ENCODE data around the gene HIVEP3. TPM values are rescaled to one million over a fixed set of nuclear protein-coding genes. Genes with fewer than 3 reads are reported as not detected.

HIVEP3 gene
- total and polyA plus RNA-seq, 4 donors: 7.0 to 14.7 (median 8.8) TPM

DNA sequence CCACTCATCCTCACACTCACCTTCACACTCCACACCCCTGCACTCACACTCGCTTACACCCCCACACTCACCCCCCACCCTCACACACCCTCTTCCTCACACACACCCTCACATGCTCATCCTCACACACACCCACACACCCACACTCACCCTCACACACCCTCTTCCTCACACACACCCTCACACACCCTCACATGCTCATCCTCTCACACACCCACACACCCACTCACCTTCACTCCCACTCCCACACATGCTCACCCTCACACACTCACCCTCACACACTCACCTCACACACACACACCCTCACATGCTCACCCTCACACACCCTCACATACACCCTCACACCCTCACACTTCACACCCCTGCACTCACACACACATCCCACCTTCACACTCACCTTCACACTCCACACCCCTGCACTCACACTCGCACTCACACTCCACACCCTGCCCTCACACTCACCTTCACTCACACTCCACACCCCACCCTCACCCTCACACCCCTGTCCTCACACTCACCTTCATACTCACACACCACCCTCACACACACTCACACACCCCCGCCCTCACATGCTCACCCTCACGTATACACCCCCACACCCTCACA lies 391.7 kb downstream of the HIVEP3 start:
- Histone ChIP-seq H3K4me3 (no peak overlapping the region), H3K27ac (ENCODE audit: low read depth in 1 of 2, low read length in 1 of 2) (no peak overlapping the region), H3K36me3 (ENCODE audit: control insufficient read depth in 4 of 4, insufficient read depth in 4 of 4, low read length in 4 of 4) (no peaks in the 10 kb centered on the region), H3K27me3 (ENCODE audit: control insufficient read depth in 3 of 3, insufficient read depth in 3 of 3, low read length in 2 of 3) (no peaks in the 10 kb centered on the region), H3K9ac (ENCODE audit: insufficient read depth in 1 of 2, low read length in 2 of 2) (no peak overlapping the region), H3K9me3 (ENCODE audit: control insufficient read depth in 4 of 4, insufficient read depth in 3 of 4, low read length in 3 of 4) (no peaks in the 10 kb centered on the region), H3K4me1 (ENCODE audit: control insufficient read depth in 5 of 5, insufficient read depth in 5 of 5, low read length in 5 of 5) (peaks cover 0 to 2% (median 0%) of the 10 kb centered on the region in 5 donors)
- WGBS, 2 donors: 94 to 95% methylated on average over 4 of the region's 4 CpGs
- DNase-seq (no peak), ATAC-seq (ENCODE audit: insufficient read depth, low FRiP score) (no peak)
- no peak for TF ChIP-seq CTCF (IDR thresholded peaks at IDR 0.05; ENCODE audit: control extremely low read depth, extremely low read depth)

- Histone ChIP-seq H3K27me3 (ENCODE audit: control insufficient read depth in 3 of 3, insufficient read depth in 3 of 3, low read length in 2 of 3) (no peaks in the 10 kb centered on the region), H3K4me1 (ENCODE audit: control insufficient read depth in 5 of 5, insufficient read depth in 5 of 5, low read length in 5 of 5) (peaks cover 0 to 8% (median 0%) of the 10 kb centered on the region in 5 donors), H3K36me3 (ENCODE audit: control insufficient read depth in 4 of 4, insufficient read depth in 4 of 4, low read length in 4 of 4) (no peaks in the 10 kb centered on the region), H3K27ac (ENCODE audit: low read depth in 1 of 2, low read length in 1 of 2) (no peak overlapping the region), H3K4me3 (no peak overlapping the region), H3K9ac (ENCODE audit: insufficient read depth in 1 of 2, low read length in 2 of 2) (no peak overlapping the region), H3K9me3 (ENCODE audit: control insufficient read depth in 4 of 4, insufficient read depth in 3 of 4, low read length in 3 of 4) (no peaks in the 10 kb centered on the region)
- 83 to 96% methylated on average over 18 of the region's 18 CpGs for WGBS, 2 donors
- no peak for TF ChIP-seq CTCF (IDR thresholded peaks at IDR 0.05; ENCODE audit: control extremely low read depth, extremely low read depth)
- DNase-seq (no peak), ATAC-seq (ENCODE audit: insufficient read depth, low FRiP score) (no peak)
These were observed 392.7 kb downstream of the HIVEP3 start for GRCh38 chr1:41525891-41526587.

DNA sequence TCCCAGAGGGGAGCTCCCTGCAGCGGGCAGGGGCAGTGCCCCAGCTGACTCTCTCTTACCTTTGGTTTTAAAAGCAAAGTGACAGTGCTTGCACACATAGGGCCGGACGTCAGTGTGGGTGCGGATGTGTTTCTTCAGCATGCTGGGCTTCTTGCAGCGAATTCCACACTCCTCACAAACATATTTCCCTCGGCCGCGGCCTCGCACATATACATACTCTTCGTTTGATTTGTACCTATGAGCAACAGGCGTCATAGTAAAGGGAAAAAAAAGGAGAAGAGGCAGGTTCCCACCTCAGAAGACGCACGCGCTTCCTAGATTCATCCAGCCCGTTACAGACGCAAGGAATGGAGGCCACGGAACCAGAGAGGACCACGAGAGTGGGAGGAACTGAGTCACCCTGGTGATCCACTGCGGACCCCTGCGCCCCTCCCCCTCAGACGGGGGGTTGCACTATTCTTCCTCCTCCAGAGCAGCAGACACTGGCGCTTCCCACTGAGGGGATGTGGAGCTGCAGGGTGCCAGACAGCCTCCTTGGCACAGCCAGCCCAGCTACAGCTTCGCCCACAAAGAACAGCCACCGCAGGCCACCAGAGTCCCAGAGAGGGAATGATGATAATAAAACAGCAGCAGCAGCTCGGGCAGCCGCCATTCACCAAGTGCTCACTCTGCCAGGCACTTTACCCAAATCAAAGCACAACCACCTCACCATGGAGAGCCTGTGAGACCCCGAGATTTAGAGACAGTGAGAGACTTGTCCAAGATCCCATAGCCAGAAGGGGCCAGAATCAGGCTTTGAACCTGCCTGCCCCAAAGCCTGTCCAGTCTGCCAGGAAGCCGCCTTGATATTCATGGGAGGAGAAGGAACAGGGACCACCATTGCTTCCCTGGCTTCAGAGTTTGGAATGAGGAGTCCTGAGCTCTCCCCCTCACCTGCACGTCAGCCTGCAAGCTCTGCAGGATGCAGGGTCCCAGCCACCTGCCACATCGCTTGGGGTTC lies 393.7 kb downstream of the HIVEP3 start:
- Histone ChIP-seq H3K4me1 (ENCODE audit: control insufficient read depth in 5 of 5, insufficient read depth in 5 of 5, low read length in 5 of 5) (peaks cover 0 to 8% (median 0%) of the 10 kb centered on the region in 5 donors), H3K27ac (ENCODE audit: low read depth in 1 of 2, low read length in 1 of 2) (no peak overlapping the region), H3K27me3 (ENCODE audit: control insufficient read depth in 3 of 3, insufficient read depth in 3 of 3, low read length in 2 of 3) (no peaks in the 10 kb centered on the region), H3K9ac (ENCODE audit: insufficient read depth in 1 of 2, low read length in 2 of 2) (no peak overlapping the region), H3K36me3 (ENCODE audit: control insufficient read depth in 4 of 4, insufficient read depth in 4 of 4, low read length in 4 of 4) (no peaks in the 10 kb centered on the region), H3K9me3 (ENCODE audit: control insufficient read depth in 4 of 4, insufficient read depth in 3 of 4, low read length in 3 of 4) (no peaks in the 10 kb centered on the region), H3K4me3 (no peak overlapping the region)
- WGBS, 2 donors: 91 to 93% methylated on average over 30 of the region's 30 CpGs
- DNase-seq (no peak), ATAC-seq (ENCODE audit: insufficient read depth, low FRiP score) (no peak)
- TF ChIP-seq CTCF (IDR thresholded peaks at IDR 0.05; ENCODE audit: control extremely low read depth, extremely low read depth): no peak
